HG03103 (cell line): Measurements from ENCODE around the gene CTBS.
A peak's percentile ranks its signal among the peaks of the same experiment; 100 is the strongest.
"Not testable (repeated sequence)": the region's sequence is repeated elsewhere in the genome, so short reads cannot be mapped to it uniquely, and the experiment has no call there.

Experiments
- ATAC-seq: cut with Tn5 transposase; IDR thresholded peaks from one replicate; pipeline ENCODE4 v1.9.1; 2021; ENCODE audit warnings: low read depth; ENCODE audit not compliant: unreplicated experiment

CTBS gene

DNA sequence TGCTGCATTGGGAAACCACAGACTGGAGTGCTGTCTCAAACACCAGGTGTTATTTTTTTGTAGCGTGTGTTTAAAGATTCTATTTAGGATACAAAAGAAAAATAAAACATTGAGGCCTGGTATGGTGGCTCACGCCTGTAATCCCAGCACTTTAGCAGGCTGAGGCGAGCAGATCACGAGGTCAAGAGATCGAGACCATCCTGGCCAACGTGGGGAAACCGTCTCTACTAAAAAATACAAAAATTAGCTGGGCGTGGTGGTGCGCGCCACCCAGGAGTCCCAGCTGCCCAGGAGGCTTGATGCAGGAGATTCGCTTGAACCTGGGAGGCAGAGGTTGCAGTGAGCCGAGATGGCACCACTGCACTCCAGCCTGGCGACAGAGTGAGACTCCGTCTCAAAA is 66.4 kb downstream of the CTBS start:
- ATAC-seq, result not testable (repeated sequence)

DNA sequence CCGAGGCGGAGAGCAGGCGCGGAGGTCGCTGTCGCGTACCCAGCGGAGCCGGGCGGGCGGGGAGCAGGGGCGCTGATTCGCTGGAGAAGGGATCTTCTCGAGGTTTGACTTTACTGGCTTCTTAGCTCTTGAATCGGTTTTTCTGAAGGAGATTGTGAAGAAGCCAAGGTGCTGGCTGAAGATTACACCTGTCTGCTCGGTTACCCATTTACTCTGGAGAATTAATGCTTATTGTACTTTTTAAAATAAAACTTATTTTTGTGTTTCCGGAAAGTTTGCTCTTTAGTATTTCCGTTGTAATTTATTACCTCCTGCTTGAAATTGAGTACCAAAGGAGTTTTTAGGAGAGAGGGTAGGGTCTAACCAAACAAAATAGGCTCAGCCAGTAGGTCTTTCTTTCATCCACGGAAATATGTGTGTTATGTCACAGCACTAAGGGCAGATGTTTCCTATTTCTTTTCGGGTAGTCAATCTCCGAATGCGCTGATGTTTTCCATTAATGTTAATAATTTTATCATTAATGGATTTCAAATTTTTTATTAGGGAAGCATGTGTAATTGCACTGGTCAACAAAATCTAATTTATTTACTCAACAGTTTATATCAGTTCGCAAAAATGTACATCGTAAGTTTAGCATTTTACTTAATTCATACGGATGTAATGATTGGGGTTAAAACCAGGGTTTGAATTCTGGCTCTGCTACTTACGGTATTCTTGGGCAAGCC is 67.3 kb downstream of the CTBS start:
- no peak for ATAC-seq

DNA sequence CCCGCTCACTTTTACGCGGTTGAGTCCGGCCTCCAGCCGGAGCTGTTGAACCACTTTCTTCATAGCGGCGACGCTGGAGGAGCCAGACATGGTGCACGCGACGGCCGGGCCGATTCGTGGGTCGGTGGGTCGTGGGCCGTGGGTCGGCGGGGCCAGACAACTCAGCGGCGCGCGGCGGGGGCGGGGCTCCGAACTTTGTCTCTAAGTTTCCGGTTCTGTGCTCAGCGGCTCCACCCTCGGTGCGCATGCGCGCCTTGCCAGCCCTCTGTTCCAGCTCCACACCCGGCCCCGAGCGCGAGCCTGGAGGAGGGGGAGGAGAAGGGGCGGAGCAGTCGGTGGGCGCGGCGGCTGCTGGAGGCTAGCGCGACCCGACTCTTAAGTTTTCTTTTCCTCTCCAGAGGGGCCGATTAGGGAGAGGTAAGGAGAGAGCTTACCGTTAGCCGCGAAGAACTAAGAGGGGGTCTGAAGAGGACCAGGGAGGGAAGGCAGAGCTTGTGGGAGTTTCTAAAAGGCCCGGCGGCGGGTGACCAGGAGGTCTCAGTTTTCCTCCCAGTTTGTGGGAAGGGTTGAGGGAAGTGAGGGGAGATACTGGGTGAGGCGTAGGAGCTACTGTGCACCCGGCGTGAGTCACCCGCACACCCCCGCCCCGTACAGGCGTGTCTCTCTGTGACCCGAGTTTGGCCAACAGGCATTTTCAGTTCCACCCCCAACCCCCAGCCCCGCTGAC is 68.1 kb downstream of the CTBS start, which contains the start of the genes GNG5 and SPATA1:
Gene GNG5 (minus strand): TSS at position 580 of the 727 bp plus-strand sequence. CDS start 490 bp downstream, at position 90.
Gene SPATA1 (plus strand): TSS at position 385 of the 727 bp plus-strand sequence. CDS start 9,974 bp downstream, outside the sequence.
- peak; percentile 79 for ATAC-seq

DNA sequence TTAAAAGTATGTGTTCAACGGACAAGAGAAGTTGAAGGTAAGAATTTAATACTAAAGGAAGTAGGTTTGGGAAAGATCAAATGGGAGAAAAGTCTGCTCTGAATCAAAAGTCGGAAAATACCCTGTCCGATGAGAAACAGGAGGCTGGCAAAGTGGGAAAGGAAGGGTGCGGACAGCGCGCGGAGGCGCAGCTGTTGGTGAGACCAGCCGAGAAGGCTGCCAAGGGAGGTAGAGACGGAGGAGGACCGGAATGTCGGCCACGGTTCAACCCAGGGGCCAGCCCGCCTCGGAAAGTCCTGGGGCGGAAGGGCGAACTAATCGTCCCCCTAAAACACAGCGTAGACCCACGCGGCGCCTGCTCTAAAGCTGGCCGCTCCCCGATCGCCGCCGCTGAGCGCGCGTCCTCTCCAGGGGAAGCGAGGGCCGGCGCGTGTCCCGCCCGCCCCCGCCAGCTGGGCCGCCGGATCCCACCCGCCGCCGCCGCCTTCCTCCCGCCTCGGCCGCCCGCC is 68.7 kb downstream of the CTBS start:
- ATAC-seq, result peak; percentile 21

DNA sequence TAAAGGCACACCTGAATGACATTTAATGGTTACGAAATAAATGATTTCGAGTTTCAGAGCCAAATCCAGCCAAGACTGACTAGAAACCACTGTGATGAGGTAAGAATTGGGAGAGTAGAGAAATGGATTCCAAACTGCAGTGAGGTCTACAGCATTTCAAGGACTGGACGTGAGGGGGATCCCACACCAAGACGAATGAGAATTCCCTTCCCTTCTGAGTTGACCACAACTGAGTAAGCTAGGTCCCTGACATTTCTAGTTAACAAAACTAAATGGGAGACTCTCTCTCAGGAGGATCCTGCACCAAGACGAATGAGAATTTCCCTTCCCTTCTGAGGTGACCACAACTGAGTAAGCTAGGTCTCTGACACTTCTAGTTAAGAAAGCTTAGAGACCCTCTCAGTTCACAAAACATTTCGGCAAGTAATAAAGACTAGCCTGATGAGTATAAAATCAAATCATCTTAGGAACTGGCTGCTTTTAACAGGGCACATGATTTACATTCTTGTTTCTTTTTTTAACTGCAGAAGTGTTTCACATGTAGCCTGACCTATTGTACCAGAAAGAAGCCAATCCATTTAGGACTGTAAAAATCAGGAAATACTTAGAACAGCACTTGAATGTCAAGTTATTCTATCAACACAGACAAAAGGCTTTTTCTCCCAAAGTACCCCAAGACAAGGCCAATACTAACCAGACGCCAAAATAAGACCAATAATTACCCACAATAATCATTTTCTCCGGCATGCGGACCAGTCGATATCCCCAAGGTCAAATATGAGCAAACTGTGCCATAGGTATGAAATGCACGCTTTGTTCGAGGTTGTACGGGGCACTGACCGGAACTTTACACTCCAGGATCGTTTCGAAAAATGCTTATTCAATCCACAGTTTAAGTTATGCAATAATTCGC is 69.4 kb downstream of the CTBS start:
- ATAC-seq, result no peak

DNA sequence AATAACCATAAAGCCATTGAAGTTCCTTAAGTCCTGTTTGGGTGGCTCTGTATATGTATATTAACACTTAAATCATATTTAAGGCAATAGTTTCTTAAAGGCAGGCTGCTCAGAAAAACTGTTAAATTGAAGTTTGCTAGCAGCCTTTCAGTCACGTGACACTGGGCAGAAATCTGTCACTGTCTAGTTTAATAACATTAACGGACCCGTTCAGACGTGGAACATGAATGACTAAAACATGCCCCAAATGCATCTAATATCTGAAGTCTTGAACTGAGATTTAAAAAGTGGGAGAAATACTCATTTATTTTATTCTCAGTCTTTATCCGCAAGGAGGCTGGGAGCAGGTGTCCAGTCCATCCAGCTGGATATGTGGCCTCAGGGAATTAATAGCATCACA is 71.3 kb downstream of the CTBS start:
- ATAC-seq, result no peak
